ENCODE measurements around the gene GPC6. TPM values are rescaled to one million over a fixed set of nuclear protein-coding genes. Genes with fewer than 3 reads are reported as not detected.

The GPC6 gene
- total RNA-seq, 1 donor from 2014 or later = 8.4 TPM

GRCh38 chr13:94218537-94218936, 991.9 kb downstream of the GPC6 start:
- Histone ChIP-seq H3K4me1 (no peaks in the 10 kb centered on the region), H3K27me3 (no peaks in the 10 kb centered on the region), H3K4me3 (no peak overlapping the region), H3K9me3 (no peaks in the 10 kb centered on the region), H3K36me3 (no peaks in the 10 kb centered on the region), H3K27ac (no peak overlapping the region)
- no peak for ATAC-seq
- DNase-seq = no peak
- intact Hi-C loops (cut with DNase I) = no loop called here
- no peak for TF ChIP-seq CTCF (IDR thresholded peaks at IDR 0.05)

DNA sequence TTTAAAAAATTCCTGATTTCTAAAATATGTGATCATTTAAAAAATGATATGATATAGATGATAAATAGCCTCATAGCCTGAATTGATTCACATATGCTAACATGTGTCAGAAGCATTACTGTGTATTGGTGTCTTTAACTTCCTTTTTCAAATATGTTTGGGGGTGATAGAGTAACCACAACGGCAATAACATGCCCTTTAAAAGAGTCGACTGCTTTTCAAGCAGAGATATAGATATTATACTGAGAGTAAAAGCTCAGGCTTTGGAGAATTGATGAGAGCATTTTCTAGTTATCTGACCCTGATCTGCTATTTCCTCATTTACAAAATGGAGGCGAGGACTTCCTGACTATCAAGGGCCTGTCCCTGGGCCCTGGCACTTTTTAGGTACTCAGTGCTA, 992.3 kb downstream of the GPC6 start:
- no peak for TF ChIP-seq CTCF (IDR thresholded peaks at IDR 0.05)
- no peak overlapping the region for H3K27ac ChIP-seq
- ATAC-seq (no peak), DNase-seq (no peak)
- no peaks in the 10 kb centered on the region for H3K27me3 ChIP-seq
- no peaks in the 10 kb centered on the region for H3K36me3 ChIP-seq
- no peak overlapping the region for H3K4me3 ChIP-seq
- no peaks in the 10 kb centered on the region for H3K9me3 ChIP-seq
- no peaks in the 10 kb centered on the region for H3K4me1 ChIP-seq
- intact Hi-C loops (cut with DNase I) = no loop called here

GRCh38 chr13:94224670-94225069, 998.1 kb downstream of the GPC6 start:
- no peaks in the 10 kb centered on the region for H3K4me1 ChIP-seq
- ATAC-seq (no peak), DNase-seq (no peak)
- H3K9me3 ChIP-seq = no peaks in the 10 kb centered on the region
- no peaks in the 10 kb centered on the region for H3K27me3 ChIP-seq
- TF ChIP-seq CTCF (IDR thresholded peaks at IDR 0.05) = no peak
- no peak overlapping the region for H3K4me3 ChIP-seq
- no peaks in the 10 kb centered on the region for H3K36me3 ChIP-seq
- intact Hi-C loops (cut with DNase I) = no loop called here
- H3K27ac ChIP-seq = no peak overlapping the region

DNA sequence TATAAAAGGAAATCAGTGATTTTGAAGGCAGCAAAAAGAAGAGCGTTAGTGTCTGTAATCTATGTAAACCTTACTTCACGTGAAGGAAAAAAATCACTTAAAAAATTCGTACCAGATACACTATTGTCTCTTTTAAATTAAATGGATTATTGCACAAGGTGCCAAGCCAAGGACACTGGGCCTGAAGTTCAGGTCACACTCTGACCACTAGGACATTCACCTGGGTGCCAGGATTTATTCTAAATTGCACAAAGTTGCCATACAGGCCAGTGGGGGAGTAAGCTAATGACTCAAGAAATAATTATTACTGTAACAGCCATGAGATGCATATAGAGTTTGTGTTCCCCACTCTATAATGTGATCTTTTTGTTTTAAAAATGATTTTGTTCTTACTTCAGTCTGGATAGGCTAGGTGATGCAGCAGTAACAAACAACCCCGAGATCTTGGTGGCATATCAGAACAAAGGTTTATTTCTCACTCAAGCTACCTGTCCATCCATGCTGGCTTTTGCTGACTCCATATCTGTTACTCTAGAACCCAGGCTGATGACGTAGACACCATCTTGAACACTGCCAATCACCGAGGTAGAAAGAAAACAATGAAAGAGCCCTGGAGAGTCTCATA, 1000.8 kb downstream of the GPC6 start:
- H3K9me3 ChIP-seq = no peaks in the 10 kb centered on the region
- ATAC-seq (no peak), DNase-seq (no peak)
- intact Hi-C loops (cut with DNase I) = no loop called here
- H3K27ac ChIP-seq = no peak overlapping the region
- no peaks in the 10 kb centered on the region for H3K27me3 ChIP-seq
- no peaks in the 10 kb centered on the region for H3K4me1 ChIP-seq
- no peak for TF ChIP-seq CTCF (IDR thresholded peaks at IDR 0.05)
- H3K36me3 ChIP-seq = no peaks in the 10 kb centered on the region
- H3K4me3 ChIP-seq = no peak overlapping the region

- DNase-seq (no peak), ATAC-seq (no peak)
Observed at GRCh38 chr13:94228763-94229162, 1002.2 kb downstream of the GPC6 start.

More at GRCh38 chr13:94228763-94229162, 1002.2 kb downstream of the GPC6 start:
- Histone ChIP-seq H3K4me1 (no peaks in the 10 kb centered on the region), H3K36me3 (no peaks in the 10 kb centered on the region), H3K4me3 (no peak overlapping the region), H3K27ac (no peak overlapping the region), H3K9me3 (no peaks in the 10 kb centered on the region), H3K27me3 (no peaks in the 10 kb centered on the region)
- intact Hi-C loops (cut with DNase I) = no loop called here
- TF ChIP-seq CTCF (IDR thresholded peaks at IDR 0.05) = no peak

Data from upper lobe of right lung (tissue), 1 donor.